ENCODE measurements around the gene ERGIC2.
"Not testable (repeated sequence)": the region's sequence is repeated elsewhere in the genome, so short reads cannot be mapped to it uniquely, and the experiment has no call there.

ERGIC2 gene

GRCh38 chr12:29301114-29301513 is 79.9 kb downstream of the ERGIC2 start:
- DNase-seq (ENCODE audit: low read depth, low spot score): no peak

GRCh38 chr12:29299633-29300032 is 81.3 kb downstream of the ERGIC2 start:
- no peak for DNase-seq (ENCODE audit: low read depth, low spot score)

- DNase-seq (ENCODE audit: low read depth, low spot score): no peak
These were observed 89.7 kb downstream of the ERGIC2 start for GRCh38 chr12:29291226-29291625.

GRCh38 chr12:29290475-29290874 is 90.5 kb downstream of the ERGIC2 start:
- not testable (repeated sequence) for DNase-seq (ENCODE audit: low read depth, low spot score)

GRCh38 chr12:29288031-29288430 is 92.9 kb downstream of the ERGIC2 start:
- DNase-seq (ENCODE audit: low read depth, low spot score): no peak

GRCh38 chr12:29287622-29288021 is 93.3 kb downstream of the ERGIC2 start:
- DNase-seq (ENCODE audit: low read depth, low spot score): no peak

All from ELF-1 (cell line).